Cardiac muscle cell (in vitro differentiated cells and primary cell): ENCODE results near the gene TALDO1. TPM values are rescaled to one million over a fixed set of nuclear protein-coding genes. Genes with fewer than 3 reads are reported as not detected.
A peak's percentile ranks its signal among the peaks of the same experiment; 100 is the strongest.

Source experiments
- DNase-seq, 2 donors: peaks; one replicate each; pipeline versions ENCODE4 v3.0.0 to v3.0.0-alpha.2; 2010 to 2017; ENCODE audit warnings: low read depth in 1 of 2, low spot score in 1 of 2
- H3K27ac ChIP-seq: fragments of 200-600 bp; sonication (generic); 2 replicates; pipeline ENCODE4 v1.5.1; 2016
- H3K27me3 ChIP-seq: fragments of 200-600 bp; sonication (generic); 2 replicates; pipeline ENCODE4 v1.6.0; 2016; ENCODE audit warnings: control low read depth
- H3K36me3 ChIP-seq: fragments of 200-600 bp; sonication (generic); 2 replicates; pipeline ENCODE4 v1.5.1; 2016; ENCODE audit warnings: control low read depth
- H3K4me1 ChIP-seq: fragments of 200-600 bp; sonication (generic); 2 replicates; pipeline ENCODE4 v1.8.1; 2017; ENCODE audit warnings: low read depth, mild to moderate bottlenecking, mixed run types
- H3K4me3 ChIP-seq: fragments of 200-600 bp; sonication (generic); 2 replicates; pipeline ENCODE4 v1.5.1; 2016; ENCODE audit warnings: mild to moderate bottlenecking
- H3K9me3 ChIP-seq: fragments of 200-600 bp; sonication (generic); 2 replicates; pipeline ENCODE4 v1.5.1; 2017; ENCODE audit warnings: low read depth, mild to moderate bottlenecking, control low read depth
- CTCF ChIP-seq: IDR thresholded peaks from 2 replicates; pipeline ENCODE4 v1.5.1; 2012; ENCODE audit warnings: low read depth, mild to moderate bottlenecking, low read length
- polyA plus RNA-seq: library from polyadenylated mRNA; unstranded; fragments of >200 nt; fragmentation: Nextera tagmentation; extraction: Ambion mirVana; gene quantifications from 2 replicates; pipeline ENCODE4 v1.2.1, GENCODE V29; 2016
- total RNA-seq: library from RNA; depleted of rRNA; stranded (reverse); fragments of >200 nt; gene quantifications from 2 replicates; pipeline ENCODE4 v1.2.3, GENCODE V29; 2016

TALDO1 gene
- total and polyA plus RNA-seq, 2 experiments from 2014 or later, result 144 to 174 TPM

DNA sequence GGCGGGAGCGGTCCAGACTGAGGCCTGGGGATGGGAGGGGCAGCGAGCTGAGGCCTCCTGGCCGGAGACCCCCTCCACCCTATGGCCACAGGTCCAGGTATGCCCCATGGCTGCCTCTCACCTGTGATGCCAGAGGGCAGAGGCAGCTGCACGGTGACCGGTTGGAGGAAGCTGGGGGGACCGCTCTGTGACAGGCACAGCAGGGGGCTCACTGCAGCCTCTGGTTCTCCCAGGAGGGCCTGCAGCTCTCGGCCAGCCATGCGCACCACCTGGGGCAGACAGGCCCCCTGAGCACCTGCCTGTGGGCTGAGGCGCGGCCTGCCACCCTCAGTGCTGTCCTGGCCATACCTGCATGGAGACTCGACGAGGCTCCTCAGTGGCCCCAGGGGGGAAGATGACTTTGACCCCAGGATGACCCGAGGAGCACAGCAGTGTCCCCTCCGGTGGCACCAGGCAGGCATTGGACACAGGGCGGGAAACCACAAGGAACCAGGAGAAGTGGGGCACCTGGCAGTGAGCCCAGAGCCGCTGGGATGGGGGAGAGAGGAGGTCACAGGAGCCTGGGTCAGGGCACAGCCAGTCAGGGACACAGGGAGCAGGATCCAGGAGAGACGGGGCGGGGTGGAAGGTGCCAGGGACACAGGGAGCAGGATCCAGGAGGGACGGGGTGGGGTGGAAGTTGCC lies 54.0 kb downstream of the TALDO1 start:
- no peak for TF ChIP-seq CTCF
- Histone ChIP-seq H3K36me3 (no peaks in the 10 kb centered on the region), H3K4me3 (no peak overlapping the region), H3K4me1 (peaks cover 13% of the 10 kb centered on the region), H3K27me3 (no peaks in the 10 kb centered on the region), H3K27ac (no peak overlapping the region), H3K9me3 (no peaks in the 10 kb centered on the region)
- no peak for DNase-seq

GRCh38 chr11:802018-802617 lies 54.9 kb downstream of the TALDO1 start:
- no peak overlapping the region for H3K4me3 ChIP-seq
- no peaks in the 10 kb centered on the region for H3K9me3 ChIP-seq
- TF ChIP-seq CTCF, result no peak
- DNase-seq, result no peak
- H3K36me3 ChIP-seq, result no peaks in the 10 kb centered on the region
- no peak overlapping the region for H3K27ac ChIP-seq
- peaks cover 4% of the 10 kb centered on the region for H3K4me1 ChIP-seq
- no peaks in the 10 kb centered on the region for H3K27me3 ChIP-seq

DNA sequence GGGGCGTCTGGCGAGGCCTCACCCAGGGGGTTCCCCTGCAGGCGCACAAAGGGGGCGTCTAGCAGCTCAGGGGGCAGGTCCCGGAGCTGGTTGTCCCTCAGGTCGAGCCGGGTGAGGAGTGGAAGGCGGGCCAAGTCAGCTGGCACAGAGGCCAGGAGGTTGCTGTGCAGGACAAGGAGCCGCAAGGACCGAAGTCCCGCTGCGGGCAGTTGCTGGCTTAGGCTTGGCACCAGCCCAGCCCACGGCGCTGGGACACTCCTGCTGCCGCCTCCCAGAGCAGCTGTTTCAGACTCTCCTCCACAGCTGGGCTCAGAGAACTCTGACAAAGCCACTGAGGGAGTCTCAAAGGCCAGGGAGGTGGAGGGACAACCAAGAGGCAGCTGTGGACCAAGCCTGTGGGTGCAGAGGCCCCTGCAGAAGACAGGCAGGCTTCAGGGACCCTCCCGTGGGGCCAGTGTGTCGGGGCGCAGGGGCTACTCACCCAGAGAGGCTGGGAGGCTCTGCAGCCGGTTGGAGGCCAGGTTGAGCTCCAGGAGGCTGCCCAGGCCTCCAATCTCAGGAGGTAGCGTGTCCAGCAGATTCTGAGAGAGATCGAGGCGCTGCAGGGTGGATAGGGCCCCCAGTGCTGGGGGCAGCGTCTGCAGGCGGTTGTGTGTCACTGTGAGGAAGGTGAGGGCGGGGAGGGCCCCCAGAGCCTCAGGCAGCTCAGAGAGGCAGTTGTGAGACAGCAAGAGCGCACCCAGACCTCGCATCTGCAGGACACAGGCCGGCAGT lies 55.6 kb downstream of the TALDO1 start:
- TF ChIP-seq CTCF, result no peak
- Histone ChIP-seq H3K27me3 (no peaks in the 10 kb centered on the region), H3K4me3 (no peak overlapping the region), H3K27ac (no peak overlapping the region), H3K4me1 (peaks cover 4% of the 10 kb centered on the region), H3K36me3 (no peaks in the 10 kb centered on the region), H3K9me3 (no peaks in the 10 kb centered on the region)
- no peak for DNase-seq

- peaks cover 8% of the 10 kb centered on the region for H3K4me1 ChIP-seq
- no peak for TF ChIP-seq CTCF
- no peak for DNase-seq
- H3K9me3 ChIP-seq, result no peaks in the 10 kb centered on the region
- H3K4me3 ChIP-seq, result no peak overlapping the region
- no peaks in the 10 kb centered on the region for H3K27me3 ChIP-seq
- H3K27ac ChIP-seq, result no peak overlapping the region
- H3K36me3 ChIP-seq, result no peaks in the 10 kb centered on the region
These were observed 56.1 kb downstream of the TALDO1 start for GRCh38 chr11:803467-803742.

- DNase-seq, result no peak
- H3K4me1 ChIP-seq, result peaks cover 12% of the 10 kb centered on the region
- H3K4me3 ChIP-seq, result peak overlapping the region; percentile 54
- H3K36me3 ChIP-seq, result no peaks in the 10 kb centered on the region
- H3K9me3 ChIP-seq, result no peaks in the 10 kb centered on the region
- no peak overlapping the region for H3K27ac ChIP-seq
- H3K27me3 ChIP-seq, result no peaks in the 10 kb centered on the region
- no peak for TF ChIP-seq CTCF
These were observed 56.7 kb downstream of the TALDO1 start for GRCh38 chr11:803770-804598.
